GM19193 (cell line): Measurements from ENCODE around the gene ADGB.

ENCODE experiments used
- POLR2A ChIP-seq: IDR thresholded peaks from 4 replicates; pipeline ENCODE4 v1.6.1; 2011; ENCODE audit not compliant: insufficient read depth, insufficient read length; ENCODE audit errors: extremely low read depth

ADGB gene

DNA sequence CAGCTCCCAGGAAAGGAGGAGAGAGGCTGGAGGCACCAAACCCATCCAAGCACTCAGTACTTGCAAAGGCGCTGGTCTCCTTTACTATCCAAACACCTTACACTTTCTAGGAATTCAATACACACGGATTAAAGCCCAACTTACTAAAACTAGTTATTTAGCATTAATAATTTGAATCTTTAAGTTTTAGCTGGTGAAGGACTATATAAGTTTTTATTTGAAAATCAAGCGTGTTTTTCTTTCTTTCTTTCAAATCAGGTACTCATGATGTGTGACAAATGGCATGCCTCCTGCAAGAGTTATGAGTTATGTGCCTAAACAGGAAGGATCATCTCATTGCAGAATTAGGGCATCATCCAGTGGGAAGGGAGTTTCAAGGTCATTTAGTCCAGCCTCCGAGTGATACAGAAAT lies 263.7 kb downstream of the ADGB start:
- no peak for TF ChIP-seq POLR2A

- no peak for TF ChIP-seq POLR2A
Observed at GRCh38 chr6:146864300-146864699, 265.5 kb downstream of the ADGB start.

DNA sequence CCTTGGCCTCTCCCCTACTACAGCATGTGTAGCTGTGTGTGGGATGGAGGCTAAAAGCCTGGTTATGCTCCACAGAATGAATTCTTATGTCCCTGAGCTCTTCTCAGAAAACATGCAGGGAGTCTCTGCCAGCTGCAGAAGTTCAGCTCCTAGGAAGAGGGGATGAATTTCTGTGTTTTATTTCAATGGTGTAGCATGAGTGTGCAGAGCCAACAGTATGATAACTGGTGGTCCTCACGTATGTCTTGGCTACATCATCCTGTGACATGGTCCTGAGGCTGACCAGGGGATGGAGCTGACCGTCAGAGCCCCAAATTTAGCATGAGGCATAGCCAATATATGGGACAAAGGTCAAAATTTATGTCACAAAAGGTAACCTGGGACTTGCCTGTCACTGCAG lies 266.1 kb downstream of the ADGB start:
- no peak for TF ChIP-seq POLR2A
